Stimulated activated CD4-positive, alpha-beta T cell treated with anti-CD3 and anti-CD28 coated beads, Interleukin-15, amount 100 ng/mL, for 1 hour (primary cell): ENCODE results near the gene RBMX2.

ENCODE experiments used
- DNase-seq, 2 donors: peaks; one replicate each; pipeline ENCODE4 v3.0.0-alpha.2; 2020; ENCODE audit warnings: low read depth in 1 of 2, low spot score in 1 of 2

RBMX2 gene

DNA sequence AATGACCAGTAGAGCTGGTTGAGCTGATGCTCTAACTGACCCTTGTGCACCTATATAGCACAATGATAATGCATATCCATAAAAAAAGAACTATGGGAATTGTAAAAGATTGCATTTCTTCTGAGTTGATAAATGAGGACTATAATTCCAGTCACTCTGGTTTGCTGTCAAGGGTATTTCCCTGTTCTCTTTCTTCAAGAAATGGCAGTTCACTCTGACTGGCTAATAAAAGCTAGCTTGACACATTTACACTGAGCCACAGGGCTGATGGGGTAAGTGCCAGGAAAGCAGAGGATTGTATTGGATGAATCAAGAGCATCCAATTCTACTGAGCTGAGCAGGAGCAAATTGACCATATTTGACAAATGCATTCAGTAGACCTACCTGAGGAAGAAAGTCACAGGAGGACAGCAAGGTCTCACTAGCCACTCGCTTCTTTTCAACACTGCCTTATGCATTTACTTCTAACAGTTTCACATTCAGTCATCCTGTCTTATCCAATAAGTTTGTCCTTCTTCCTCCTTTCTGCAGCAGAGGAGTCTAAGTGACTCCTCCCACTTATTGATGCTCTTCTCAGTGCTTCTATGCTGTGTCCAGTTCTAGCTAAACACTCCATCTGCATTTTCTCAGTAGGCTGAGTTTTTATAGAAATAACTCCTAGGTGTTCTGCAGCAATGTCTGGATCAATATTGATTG, 43.0 kb downstream of the RBMX2 start:
- no peak for DNase-seq

DNA sequence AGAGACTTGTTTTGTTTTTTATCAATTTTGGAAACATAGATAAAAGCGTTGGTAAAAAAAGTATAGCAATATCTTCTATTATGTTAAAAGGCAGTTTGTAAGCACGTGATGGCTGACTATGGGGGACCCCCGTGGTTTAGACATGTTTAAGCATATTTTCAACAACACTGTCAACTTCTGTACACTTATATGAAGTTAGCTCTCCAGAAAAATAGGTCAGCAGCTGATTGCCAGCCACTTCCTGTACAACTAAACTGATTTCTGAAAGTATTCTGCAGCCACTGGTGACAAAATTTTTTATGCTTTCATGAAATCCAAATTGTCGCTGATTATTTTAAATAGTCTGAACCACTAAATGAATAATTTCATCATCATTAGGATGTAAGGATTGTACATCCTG, 45.2 kb downstream of the RBMX2 start:
- DNase-seq = no peak
